ENCODE measurements around the gene PSENEN. TPM values are rescaled to one million over a fixed set of nuclear protein-coding genes. Genes with fewer than 3 reads are reported as not detected.

Gene PSENEN
- total RNA-seq, 1 experiment from 2014 or later: 69.7 TPM

DNA sequence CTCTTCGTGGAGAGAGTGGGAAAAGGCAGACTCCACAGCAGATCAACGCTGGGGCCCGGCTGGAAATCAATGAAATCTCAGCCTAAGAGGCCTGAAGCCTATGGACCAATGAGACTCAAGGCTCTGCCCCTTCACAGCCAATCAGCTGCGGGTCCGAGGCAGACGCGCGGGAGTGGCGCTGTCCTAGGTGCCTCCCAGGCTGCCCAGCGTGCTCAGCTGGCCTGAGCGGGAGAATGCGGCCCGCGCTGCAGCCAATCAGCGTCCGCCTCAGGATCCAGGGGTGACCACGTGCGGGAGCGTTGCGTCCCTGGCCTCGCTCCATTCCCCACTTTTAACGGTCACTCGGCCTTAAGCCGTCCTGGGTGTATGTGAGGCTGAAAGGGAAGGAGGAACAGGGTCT lies 41.2 kb upstream of the PSENEN start, which contains the start of gene ZBTB32:
Gene ZBTB32 (plus strand): TSS at position 341 of the 400 bp plus-strand sequence. CDS start 10,069 bp downstream, outside the sequence.
- WGBS (ENCODE audit: extremely low coverage, insufficient read length, low lambda C conversion rate): no CpG with 5 or more reads among the region's 24 CpGs
- H3T11ph ChIP-seq (ENCODE audit: low read length): no peak within 1 kb of the TSS
- no peaks in the 10 kb centered on the region for H3K79me1 ChIP-seq (ENCODE audit: insufficient read depth, low read depth, low read length, poor library complexity, severe bottlenecking)
- H2BK15ac ChIP-seq (ENCODE audit: low read depth, low read length): no peak within 1 kb of the TSS
- no peaks in the 10 kb centered on the region for H3K9me3 ChIP-seq (ENCODE audit: control insufficient read depth, low read depth, low read length)
- Mint-ChIP-seq H3K4me1 (peaks cover 3 to 7% of the 10 kb centered on the region in 2 experiments), H3K27ac (no peak within 1 kb of the TSS), H3K36me3 (ENCODE audit: insufficient read depth in 1 of 3, low read depth in 3 of 3) (peaks cover 0 to 7% (median 0%) of the 10 kb centered on the region in 3 experiments; a peak in 1 of 7 replicates), H3K4me3 (peak within 1 kb of the TSS in 1 of 2 experiments; percentile 95; a peak in 2 of 5 replicates), H3K9me3 (peaks cover 0 to 4% of the 10 kb centered on the region in 2 experiments; a peak in 1 of 5 replicates), H3K27me3 (ENCODE audit: low read depth) (peaks cover 33% of the 10 kb centered on the region)
- no peak within 1 kb of the TSS for H4K91ac ChIP-seq (ENCODE audit: insufficient read length, low read depth, low read length)
- no peak for TF ChIP-seq CTCF (conservative IDR thresholded peaks at IDR 0.05)
- H4K5ac ChIP-seq (ENCODE audit: insufficient read length, low read depth, low read length): no peak within 1 kb of the TSS
- H3K56ac ChIP-seq (ENCODE audit: insufficient read length, low read depth, low read length): no peak within 1 kb of the TSS
- H3K23me2 ChIP-seq (ENCODE audit: insufficient read length, low read depth, low read length, poor library complexity, severe bottlenecking): peaks cover 4% of the 10 kb centered on the region
- no peak within 1 kb of the TSS for H3K4me2 ChIP-seq (ENCODE audit: insufficient read depth, insufficient read length, low read length)
- H4K20me1 ChIP-seq (ENCODE audit: control insufficient read depth, insufficient read depth, insufficient read length): no peaks in the 10 kb centered on the region
- no peaks in the 10 kb centered on the region for H3K27me3 ChIP-seq (ENCODE audit: insufficient read depth, low read length)
- no peak within 1 kb of the TSS for H2AK5ac ChIP-seq (ENCODE audit: insufficient read length, low read length)
- no peak within 1 kb of the TSS for H3K18ac ChIP-seq (ENCODE audit: insufficient read length, low read depth, low read length)
- no peak within 1 kb of the TSS for H2BK20ac ChIP-seq (ENCODE audit: low read depth, low read length, poor library complexity, severe bottlenecking)
- no peak within 1 kb of the TSS for H3K14ac ChIP-seq (ENCODE audit: insufficient read depth, low read length)
- no peaks in the 10 kb centered on the region for H3K79me2 ChIP-seq (ENCODE audit: insufficient read depth, low read length)
- H3K9ac ChIP-seq (ENCODE audit: extremely low read depth, insufficient read length, low read length): no peak within 1 kb of the TSS
- H2BK12ac ChIP-seq (ENCODE audit: insufficient read length, low read depth, low read length): no peak within 1 kb of the TSS
- H3K27ac ChIP-seq (ENCODE audit: insufficient read length, low read depth, low read length): no peak within 1 kb of the TSS
- no peak within 1 kb of the TSS for H4K8ac ChIP-seq (replicated peaks; ENCODE audit: insufficient read length, low read depth, low read length)
- peak; percentile 87 for DNase-seq
- no peak within 1 kb of the TSS for H3K23ac ChIP-seq (ENCODE audit: insufficient read length, low read depth, low read length)
- H3K4ac ChIP-seq (ENCODE audit: low read depth, low read length): no peak within 1 kb of the TSS
- no peak within 1 kb of the TSS for H2BK5ac ChIP-seq (ENCODE audit: insufficient read length, low read length)
- H2AFZ ChIP-seq (ENCODE audit: low read length): no peak within 1 kb of the TSS
- no peaks in the 10 kb centered on the region for H3K4me1 ChIP-seq (ENCODE audit: insufficient read depth, low read length)
- H2BK120ac ChIP-seq (ENCODE audit: low read depth, low read length, poor library complexity, severe bottlenecking): no peak within 1 kb of the TSS
